ENCODE measurements around the gene SLC12A7. TPM values are rescaled to one million over a fixed set of nuclear protein-coding genes. Genes with fewer than 3 reads are reported as not detected.

Gene SLC12A7
- total and polyA plus RNA-seq, 9 of the 15 experiments (the other 6 are each of a cell fraction or from before 2014, with no cell fraction given) = 0.01 to 3.1 (median 0.56) TPM

- TF ChIP-seq ATF3 (IDR thresholded peaks at IDR 0.05) (no peak; the same call in 1 of the 2 replicates), ATF3 (CRISPR knock-in tag; conservative IDR thresholded peaks at IDR 0.05) (no peak), SMARCC2 (IDR thresholded peaks at IDR 0.05; ENCODE audit: low read depth) (peak; percentile 86), TAF1 (IDR thresholded peaks at IDR 0.05; ENCODE audit: control insufficient read depth, extremely low read depth, insufficient read depth, low read length, severe bottlenecking) (no peak), CREB1 (IDR thresholded peaks at IDR 0.05) (no peak), CREB1 (CRISPR knock-in tag; IDR thresholded peaks at IDR 0.05) (peak; percentile 65; the same call in 1 of the 2 replicates), THRAP3 (IDR thresholded peaks at IDR 0.05; ENCODE audit: borderline replicate concordance) (no peak), ETV5 (CRISPR knock-in tag; IDR thresholded peaks at IDR 0.05; ENCODE audit: low read depth) (peak; percentile 83), HBP1 (CRISPR knock-in tag; IDR thresholded peaks at IDR 0.05) (no peak), ZBTB33 (CRISPR knock-in tag; IDR thresholded peaks at IDR 0.05) (peak; percentile 53; the same call in 1 of the 2 replicates), MEF2A (IDR thresholded peaks at IDR 0.05; ENCODE audit: control insufficient read depth, low read depth, low read length) (no peak), GTF2B (IDR thresholded peaks at IDR 0.05; ENCODE audit: extremely low read depth, insufficient read length) (no peak), ZNF699 (CRISPR knock-in tag; IDR thresholded peaks at IDR 0.05; ENCODE audit: insufficient replicate concordance) (no peak), ZBTB11 (CRISPR knock-in tag; IDR thresholded peaks at IDR 0.05) (peak in 1 of 3 experiments; percentile 89; a peak in 2 of 6 replicates), ZNF175 (CRISPR knock-in tag; IDR thresholded peaks at IDR 0.05; ENCODE audit: low read depth) (peak; percentile 87), CBFA2T2 (conservative IDR thresholded peaks at IDR 0.05) (peak; percentile 99)
These were observed 44.4 kb downstream of the SLC12A7 start (continued) for GRCh38 chr5:1067141-1068121.

Data from K562 (cell line).